ENCODE data around the gene RBMX.

Gene RBMX

GRCh38 chrX:136851526-136851925 is 29.0 kb downstream of the RBMX start:
- H3K4me3 ChIP-seq (ENCODE audit: low read length): no peak overlapping the region
- no peak for DNase-seq (ENCODE audit: low read depth)
- TF ChIP-seq CTCF (conservative IDR thresholded peaks at IDR 0.05; ENCODE audit: low read length): no peak

- H3K4me3 ChIP-seq (ENCODE audit: low read length): no peak overlapping the region
- peak; percentile 20 for DNase-seq (ENCODE audit: low read depth)
- no peak for TF ChIP-seq CTCF (conservative IDR thresholded peaks at IDR 0.05; ENCODE audit: low read length)
Measured at GRCh38 chrX:136850441-136851175, 29.9 kb downstream of the RBMX start.

GRCh38 chrX:136849395-136849794 is 31.1 kb downstream of the RBMX start:
- TF ChIP-seq CTCF (conservative IDR thresholded peaks at IDR 0.05; ENCODE audit: low read length): no peak
- no peak overlapping the region for H3K4me3 ChIP-seq (ENCODE audit: low read length)
- no peak for DNase-seq (ENCODE audit: low read depth)

GRCh38 chrX:136847874-136848273 is 32.7 kb downstream of the RBMX start:
- no peak for TF ChIP-seq CTCF (conservative IDR thresholded peaks at IDR 0.05; ENCODE audit: low read length)
- DNase-seq (ENCODE audit: low read depth): no peak

GRCh38 chrX:136839196-136839595 is 41.3 kb downstream of the RBMX start:
- TF ChIP-seq CTCF (conservative IDR thresholded peaks at IDR 0.05; ENCODE audit: low read length): no peak
- no peak overlapping the region for H3K4me3 ChIP-seq (ENCODE audit: low read length)
- peak; percentile 53 for DNase-seq (ENCODE audit: low read depth)

More at GRCh38 chrX:136847874-136848273, 32.7 kb downstream of the RBMX start:
- H3K4me3 ChIP-seq (ENCODE audit: low read length): no peak overlapping the region

GRCh38 chrX:136835761-136836160 is 44.8 kb downstream of the RBMX start:
- no peak overlapping the region for H3K4me3 ChIP-seq (ENCODE audit: low read length)
- no peak for TF ChIP-seq CTCF (conservative IDR thresholded peaks at IDR 0.05; ENCODE audit: low read length)
- no peak for DNase-seq (ENCODE audit: low read depth)

GRCh38 chrX:136829413-136829812 is 51.1 kb downstream of the RBMX start:
- DNase-seq (ENCODE audit: low read depth): no peak
- TF ChIP-seq CTCF (conservative IDR thresholded peaks at IDR 0.05; ENCODE audit: low read length): no peak
- H3K4me3 ChIP-seq (ENCODE audit: low read length): no peak overlapping the region
